Left kidney (tissue), 2 donors: ENCODE data around the gene R3HDML. TPM values are rescaled to one million over a fixed set of nuclear protein-coding genes. Genes with fewer than 3 reads are reported as not detected.
"Not testable (repeated sequence)": the region's sequence is repeated elsewhere in the genome, so short reads cannot be mapped to it uniquely, and the experiment has no call there.

Source experiments
- DNase-seq: peaks from one replicate; pipeline ENCODE4 v3.0.0-alpha.2; 2013
- polyA plus RNA-seq: library from polyadenylated mRNA; unstranded; fragments of 120-200 nt; gene quantifications from one replicate; pipeline ENCODE4 v1.2.1, GENCODE V29; 2013; ENCODE audit not compliant: insufficient read length

Gene R3HDML
- polyA plus RNA-seq, 1 donor, result 0.73 TPM

GRCh38 chr20:44327748-44328147 lies 9.1 kb upstream of the R3HDML start:
- not testable (repeated sequence) for DNase-seq

GRCh38 chr20:44328428-44328827 lies 8.4 kb upstream of the R3HDML start:
- DNase-seq, result no peak

DNA sequence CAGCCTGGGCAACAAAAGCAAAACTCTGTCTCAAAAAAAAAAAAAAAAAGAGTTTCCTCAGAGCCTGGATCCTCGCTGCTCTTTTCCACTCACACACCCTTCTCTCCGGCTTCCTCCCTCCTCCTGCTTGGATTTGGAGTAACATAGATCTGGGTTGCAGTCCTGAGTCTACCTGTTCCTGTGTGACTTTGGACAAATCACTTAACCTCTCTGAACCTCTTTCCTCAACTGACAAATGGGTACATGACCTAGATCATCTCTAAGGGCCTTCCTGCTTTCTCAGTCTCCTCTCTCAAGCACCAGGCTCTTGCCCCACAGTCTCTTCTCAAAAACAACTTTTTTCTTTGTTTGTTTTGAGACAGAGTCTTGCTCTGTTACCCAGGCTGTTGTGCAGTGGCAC lies 5.6 kb upstream of the R3HDML start:
- no peak for DNase-seq

- no peak for DNase-seq
Measured at GRCh38 chr20:44334306-44334705, 2.5 kb upstream of the R3HDML start.

- no peak for DNase-seq
Measured at GRCh38 chr20:44334709-44335108, 2.1 kb upstream of the R3HDML start.

DNA sequence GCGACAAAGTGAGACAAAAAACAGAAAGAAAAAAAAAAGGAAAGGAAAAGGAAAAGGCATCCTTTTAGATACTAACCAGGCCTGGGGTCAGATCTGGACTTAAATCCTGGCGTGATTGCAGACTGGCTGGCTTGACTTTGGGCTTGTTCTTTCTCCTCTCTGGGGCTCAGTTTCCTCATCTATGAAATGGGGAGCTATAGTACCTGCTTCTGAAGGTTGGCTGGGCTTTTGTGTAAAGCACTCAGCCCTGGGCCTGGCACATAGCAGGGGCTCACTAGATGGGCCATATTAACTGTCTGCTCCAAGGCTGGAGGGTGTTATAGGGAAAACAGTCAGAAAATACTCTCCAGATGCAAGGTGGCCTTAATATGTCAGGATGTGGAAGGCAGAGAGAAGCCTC lies 1.2 kb upstream of the R3HDML start:
- DNase-seq, result no peak

GRCh38 chr20:44336086-44336485 lies 757 bp upstream of the R3HDML start:
- DNase-seq, result no peak

- no peak for DNase-seq
Measured at GRCh38 chr20:44342248-44342647, 5.4 kb downstream of the R3HDML start.

DNA sequence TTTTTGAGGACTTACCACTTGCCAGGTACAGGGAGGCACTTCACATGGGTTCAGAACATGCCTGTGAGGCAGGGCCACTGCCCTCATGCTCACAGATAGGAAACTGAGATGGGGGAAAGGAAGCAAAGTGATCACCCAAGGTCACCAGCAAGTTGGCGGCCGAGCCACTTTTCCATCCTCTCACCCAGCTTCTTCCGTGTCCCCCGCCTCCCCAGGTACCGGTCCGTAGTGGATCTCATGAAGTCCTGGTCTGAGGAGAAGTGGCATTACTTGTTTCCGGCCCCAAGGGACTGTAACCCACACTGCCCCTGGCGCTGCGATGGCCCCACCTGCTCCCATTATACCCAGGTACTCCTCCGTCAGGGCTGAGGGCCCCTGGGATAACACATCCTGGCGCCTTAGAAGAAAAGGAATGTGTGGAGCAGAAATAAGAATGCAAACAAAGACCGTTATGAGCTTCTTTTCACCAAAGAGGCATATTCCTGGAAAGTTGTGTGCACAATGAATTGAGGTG lies 6.4 kb downstream of the R3HDML start:
- no peak for DNase-seq

- DNase-seq, result no peak
Measured at GRCh38 chr20:44344723-44345122, 7.9 kb downstream of the R3HDML start.

- no peak for DNase-seq
Measured at GRCh38 chr20:44345147-44345546, 8.3 kb downstream of the R3HDML start.

DNA sequence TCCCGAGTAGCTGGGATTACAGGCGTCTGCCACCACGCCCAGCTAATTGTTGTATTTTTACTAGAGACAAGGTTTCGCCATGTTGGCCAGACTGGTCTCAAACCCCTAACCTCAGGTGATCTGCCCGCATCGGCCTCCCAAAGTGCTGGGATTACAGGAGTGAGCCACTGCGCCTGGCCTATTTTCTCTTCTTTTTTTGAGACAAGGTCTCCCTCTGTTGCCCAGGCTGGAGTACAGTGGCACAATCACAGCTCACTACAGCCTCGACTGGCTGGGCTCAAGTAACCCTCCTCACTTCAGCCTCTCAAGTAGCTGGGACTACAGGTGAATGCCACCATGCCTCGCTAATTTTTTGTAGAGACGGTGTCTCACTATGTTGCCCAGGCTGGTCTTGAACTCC lies 9.1 kb downstream of the R3HDML start:
- not testable (repeated sequence) for DNase-seq

GRCh38 chr20:44348168-44348659 lies 11.4 kb downstream of the R3HDML start:
- DNase-seq, result no peak

- no peak for DNase-seq
Measured at GRCh38 chr20:44349349-44349748, 12.5 kb downstream of the R3HDML start.

DNA sequence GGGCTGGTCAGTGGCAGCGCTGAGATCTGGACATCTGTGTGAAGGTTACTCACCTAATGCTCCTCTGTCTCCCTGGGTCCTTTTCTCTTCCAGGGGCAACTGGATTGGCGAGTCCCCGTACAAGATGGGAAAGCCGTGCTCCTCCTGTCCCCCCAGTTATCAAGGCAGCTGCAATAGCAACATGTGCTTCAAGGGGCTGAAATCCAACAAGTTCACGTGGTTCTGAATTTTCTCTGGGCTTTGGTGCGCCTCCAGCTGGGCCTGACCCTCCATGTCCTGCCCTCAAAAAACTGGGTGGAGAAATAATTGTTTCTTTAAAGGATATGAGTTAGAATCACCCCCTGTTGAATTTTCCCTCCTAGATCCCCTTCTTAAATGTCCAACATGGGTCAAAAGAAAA lies 13.7 kb downstream of the R3HDML start:
- DNase-seq, result no peak

- DNase-seq, result no peak
Measured at GRCh38 chr20:44354979-44355497, 18.2 kb downstream of the R3HDML start.

DNA sequence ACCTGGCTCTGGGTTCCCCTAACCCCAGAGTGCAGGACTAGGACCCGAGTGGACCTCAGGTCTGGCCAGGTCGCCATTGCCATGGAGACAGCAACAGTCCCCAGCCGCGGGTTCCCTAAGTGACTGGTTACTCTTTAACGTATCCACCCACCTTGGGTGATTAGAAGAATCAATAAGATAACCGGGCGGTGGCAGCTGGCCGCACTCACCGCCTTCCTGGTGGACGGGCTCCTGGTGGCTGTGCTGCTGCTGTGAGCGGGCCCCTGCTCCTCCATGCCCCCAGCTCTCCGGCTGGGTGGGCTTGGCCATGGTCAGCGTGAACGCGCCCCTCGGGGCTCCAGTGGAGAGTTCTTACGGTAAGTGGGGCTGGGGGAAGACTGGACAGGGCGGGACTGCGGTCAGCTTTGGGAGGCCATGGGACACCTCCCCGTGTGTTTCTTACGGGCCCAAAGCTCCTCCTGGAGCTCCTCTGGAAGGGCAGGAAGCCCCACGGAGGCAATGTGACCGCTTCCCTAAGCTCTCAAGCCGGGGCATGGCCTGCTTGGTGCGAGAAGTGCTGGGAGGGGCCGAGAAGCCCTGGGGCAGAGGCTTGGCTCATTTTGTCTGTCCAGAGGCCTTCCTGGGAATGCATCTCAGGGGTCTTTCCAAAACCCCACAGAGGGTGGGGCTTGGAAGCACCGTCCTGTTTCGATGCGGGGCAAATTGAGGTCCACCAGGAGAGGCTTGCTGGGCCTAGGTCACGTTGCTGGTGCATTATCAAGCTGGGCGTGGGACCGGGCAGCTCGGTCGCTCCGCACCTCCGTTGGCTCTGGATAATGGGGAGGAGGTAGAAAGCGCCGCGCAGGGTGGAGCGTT lies 18.9 kb downstream of the R3HDML start, which contains the start of gene HNF4A:
Gene HNF4A, plus strand, starts transcription at position 202 of the 855 bp plus-strand sequence. Its CDS starts 106 bp downstream, at position 308.
- DNase-seq, result no peak

DNA sequence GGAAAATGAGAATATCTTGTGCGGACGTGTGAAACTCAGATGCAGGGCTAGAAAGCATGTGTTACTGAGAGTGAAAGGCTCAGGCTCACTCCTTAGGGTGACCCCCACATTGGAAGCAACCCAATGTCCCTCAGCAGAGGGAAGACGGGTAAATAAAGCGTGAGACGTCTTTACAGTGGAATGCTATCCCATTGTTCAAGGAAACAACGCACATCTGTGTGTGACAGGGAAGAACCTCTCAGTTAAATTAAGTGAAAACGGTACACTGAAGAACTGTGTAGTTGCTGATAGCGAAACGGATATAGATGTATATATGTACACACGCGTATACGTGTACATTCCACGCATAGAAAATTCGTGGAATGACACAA lies 19.5 kb downstream of the R3HDML start:
- no peak for DNase-seq

GRCh38 chr20:44357020-44357419 lies 20.2 kb downstream of the R3HDML start:
- DNase-seq, result no peak

GRCh38 chr20:44357555-44358125 lies 20.8 kb downstream of the R3HDML start:
- peak; percentile 32 for DNase-seq

DNA sequence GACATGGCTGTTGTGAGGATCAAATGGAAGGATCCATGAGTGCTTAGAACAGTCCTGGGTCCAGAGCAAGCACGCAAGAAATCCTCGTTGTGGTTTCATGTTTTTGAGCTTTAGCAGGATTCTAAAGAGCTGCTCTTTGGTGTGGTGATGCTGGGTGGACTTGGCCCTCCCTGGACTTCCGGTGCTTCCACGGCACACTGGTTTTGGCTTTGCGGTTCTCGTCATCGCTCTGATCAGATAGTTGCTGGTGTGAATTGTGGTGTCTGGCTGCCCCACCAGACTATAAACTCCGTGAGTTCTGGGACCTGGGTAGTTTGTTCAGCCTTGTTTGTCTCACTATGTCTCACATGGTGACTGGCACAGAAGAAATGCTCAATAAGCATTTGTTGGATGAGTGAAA lies 21.9 kb downstream of the R3HDML start:
- no peak for DNase-seq

DNA sequence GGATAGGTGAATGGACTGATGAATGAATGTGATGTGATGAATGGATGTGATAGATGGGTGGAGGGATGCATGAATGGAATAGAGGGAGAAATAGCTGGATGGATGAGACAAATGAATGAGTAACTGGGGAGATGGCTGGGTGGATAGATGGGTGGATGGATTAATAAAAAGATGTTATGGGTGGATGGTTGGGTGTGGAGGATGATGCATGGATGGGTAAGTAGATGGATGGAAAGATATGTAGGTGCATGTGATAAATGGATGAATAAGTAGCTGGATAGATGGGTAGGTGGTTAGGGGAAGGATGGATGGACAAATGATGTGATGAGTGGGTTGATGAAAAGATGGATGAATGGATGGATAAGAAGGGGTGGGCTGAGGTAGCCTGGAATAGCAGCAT lies 23.4 kb downstream of the R3HDML start:
- no peak for DNase-seq

- no peak for DNase-seq
Measured at GRCh38 chr20:44361021-44361420, 24.2 kb downstream of the R3HDML start.
